GM23338 (cell line): ENCODE data around the gene WSCD2. TPM values are rescaled to one million over a fixed set of nuclear protein-coding genes. Genes with fewer than 3 reads are reported as not detected.

Experiments used
- ATAC-seq: fragments of 200-7000 bp; cut with Tn5 transposase; 3 replicates; pipeline ENCODE4 v1.9.1; 2020
- DNase-seq: peaks from one replicate; pipeline ENCODE4 v3.0.0-alpha.2; 2015; ENCODE audit warnings: low spot score
- H2AFZ ChIP-seq: fragments of 200-600 bp; sonication (generic); 2 replicates; pipeline ENCODE4 v1.8.0; 2016; ENCODE audit warnings: antibody characterized with exemption, mild to moderate bottlenecking, moderate library complexity
- H3F3A ChIP-seq: fragments of 200-600 bp; sonication (generic); replicated peaks from 2 replicates; pipeline ENCODE4 v1.8.0; 2017; ENCODE audit warnings: antibody characterized with exemption, mixed run types, low read depth
- H3K27ac ChIP-seq: fragments of 200-600 bp; sonication (generic); 2 replicates; pipeline ENCODE4 v1.6.1; 2016; ENCODE audit warnings: low read depth
- H3K27me3 ChIP-seq: fragments of 200-600 bp; sonication (generic); 2 replicates; pipeline ENCODE4 v1.8.0; 2016; ENCODE audit warnings: mild to moderate bottlenecking, mixed run types, moderate library complexity; ENCODE audit not compliant: insufficient read depth
- H3K36me3 ChIP-seq: fragments of 200-600 bp; sonication (generic); 2 replicates; pipeline ENCODE4 v1.8.0; 2016; ENCODE audit warnings: mild to moderate bottlenecking; ENCODE audit not compliant: insufficient read depth
- H3K4me1 ChIP-seq: fragments of 200-600 bp; sonication (generic); 2 replicates; pipeline ENCODE4 v1.8.0; 2016; ENCODE audit warnings: mild to moderate bottlenecking, moderate library complexity; ENCODE audit not compliant: insufficient read depth
- H3K4me2 ChIP-seq: fragments of 200-600 bp; sonication (generic); 2 replicates; pipeline ENCODE4 v1.7.1; 2017; ENCODE audit warnings: mixed run types
- H3K4me3 ChIP-seq: fragments of 200-600 bp; sonication (generic); 2 replicates; pipeline ENCODE4 v1.6.1; 2016; ENCODE audit warnings: mixed run types
- H3K79me2 ChIP-seq: fragments of 200-600 bp; sonication (generic); replicated peaks from 2 replicates; pipeline ENCODE4 v1.8.0; 2017; ENCODE audit warnings: mild to moderate bottlenecking; ENCODE audit not compliant: insufficient read depth
- H3K9me2 ChIP-seq: fragments of 200-600 bp; sonication (generic); 2 replicates; pipeline ENCODE4 v1.8.0; 2017; ENCODE audit not compliant: insufficient read depth
- H4K20me1 ChIP-seq: fragments of 200-600 bp; sonication (generic); replicated peaks from 2 replicates; pipeline ENCODE4 v1.8.0; 2017; ENCODE audit warnings: mild to moderate bottlenecking; ENCODE audit not compliant: insufficient read depth
- H3K27ac Mint-ChIP-seq: 2 replicates; pipeline ENCODE4 v1.8.0; 2020; ENCODE audit warnings: inconsistent platforms, mild to moderate bottlenecking, moderate library complexity, mixed read lengths
- H3K27me3 Mint-ChIP-seq: 3 replicates; pipeline ENCODE4 v1.8.0; 2022; ENCODE audit warnings: low read depth, mild to moderate bottlenecking, moderate library complexity, mixed read lengths, inconsistent platforms; ENCODE audit not compliant: insufficient read depth, poor library complexity
- H3K36me3 Mint-ChIP-seq: 3 replicates; pipeline ENCODE4 v1.8.0; 2021; ENCODE audit warnings: low read depth, mild to moderate bottlenecking, inconsistent platforms, moderate library complexity, mixed read lengths
- H3K4me1 Mint-ChIP-seq: 3 replicates; pipeline ENCODE4 v1.8.0; 2020; ENCODE audit warnings: mild to moderate bottlenecking, inconsistent platforms, mixed read lengths
- H3K4me3 Mint-ChIP-seq: 3 replicates; pipeline ENCODE4 v1.8.0; 2021; ENCODE audit warnings: moderate library complexity, mild to moderate bottlenecking, inconsistent platforms, mixed read lengths
- H3K9me3 Mint-ChIP-seq: 3 replicates; pipeline ENCODE4 v1.8.0; 2020; ENCODE audit warnings: moderate library complexity, mild to moderate bottlenecking, inconsistent platforms, mixed read lengths
- EZH2 ChIP-seq: fragments of 200-600 bp; sonication (generic); IDR thresholded peaks from one replicate; pipeline ENCODE4 v1.8.0; 2017; ENCODE audit warnings: antibody characterized with exemption, mild to moderate bottlenecking, low read depth; ENCODE audit not compliant: unreplicated experiment
- NANOG ChIP-seq: IDR thresholded peaks from 2 replicates; pipeline ENCODE4 v1.6.1; 2016; ENCODE audit warnings: antibody characterized with exemption, borderline replicate concordance
- STAT1 ChIP-seq: IDR thresholded peaks from one replicate; pipeline ENCODE4 v1.6.1; 2016; ENCODE audit warnings: antibody characterized with exemption; ENCODE audit not compliant: unreplicated experiment
- polyA plus RNA-seq: library from polyadenylated mRNA; unstranded; fragments of >200 nt; fragmentation: Nextera tagmentation; extraction: Ambion mirVana; gene quantifications from 2 replicates; pipeline ENCODE4 v1.2.1, GENCODE V29; 2016
- total RNA-seq: library from RNA; depleted of rRNA; stranded (reverse); fragments of >200 nt; shearing (Covaris generic); gene quantifications from 2 replicates; pipeline ENCODE4 v1.2.3, GENCODE V29; 2014
- TF ChIP-seq, protein P1 (sequence below): IDR thresholded peaks from one replicate; pipeline ENCODE4 v1.6.1; 2018; ENCODE audit warnings: antibody characterized with exemption; ENCODE audit not compliant: unreplicated experiment
- TF ChIP-seq, protein P2 (sequence below), 2 experiments: fragments of 200-600 bp in 1 of 2; sonication (generic) in 1 of 2; conservative IDR thresholded peaks; 2 replicates each; pipeline versions ENCODE4 v1.5.1 to v1.6.1; 2016 to 2017; ENCODE audit warnings: antibody characterized with exemption in 2 of 2, low read depth in 2 of 2, mild to moderate bottlenecking in 2 of 2, moderate library complexity in 1 of 2
- TF ChIP-seq, protein P3 (sequence below): fragments of 250-450 bp; sonication (Bioruptor Pico); IDR thresholded peaks from 2 replicates; pipeline ENCODE4 v1.5.0; 2020; ENCODE audit warnings: mild to moderate bottlenecking, moderate library complexity

Gene WSCD2
- total and polyA plus RNA-seq, 2 experiments from 2014 or later = 0.66 to 3.1 TPM

DNA sequence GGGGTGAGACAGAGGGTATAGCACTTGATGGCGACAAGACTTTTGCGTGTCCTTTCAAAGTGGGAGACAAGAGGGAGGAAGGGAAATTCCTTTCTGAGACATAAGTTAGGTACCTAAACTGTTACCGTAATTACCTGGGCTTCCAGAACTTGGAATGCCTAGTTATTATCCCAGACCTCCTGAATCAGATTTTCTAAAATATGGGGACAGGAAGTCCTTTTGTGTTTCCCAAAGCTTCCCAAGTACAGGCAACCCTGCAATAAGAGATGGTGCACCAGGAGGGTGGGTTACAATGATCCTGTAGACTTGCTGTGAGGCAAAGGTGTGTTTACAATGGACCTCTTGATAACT, 126.1 kb downstream of the WSCD2 start (continued):
- TF ChIP-seq, protein P1, sequence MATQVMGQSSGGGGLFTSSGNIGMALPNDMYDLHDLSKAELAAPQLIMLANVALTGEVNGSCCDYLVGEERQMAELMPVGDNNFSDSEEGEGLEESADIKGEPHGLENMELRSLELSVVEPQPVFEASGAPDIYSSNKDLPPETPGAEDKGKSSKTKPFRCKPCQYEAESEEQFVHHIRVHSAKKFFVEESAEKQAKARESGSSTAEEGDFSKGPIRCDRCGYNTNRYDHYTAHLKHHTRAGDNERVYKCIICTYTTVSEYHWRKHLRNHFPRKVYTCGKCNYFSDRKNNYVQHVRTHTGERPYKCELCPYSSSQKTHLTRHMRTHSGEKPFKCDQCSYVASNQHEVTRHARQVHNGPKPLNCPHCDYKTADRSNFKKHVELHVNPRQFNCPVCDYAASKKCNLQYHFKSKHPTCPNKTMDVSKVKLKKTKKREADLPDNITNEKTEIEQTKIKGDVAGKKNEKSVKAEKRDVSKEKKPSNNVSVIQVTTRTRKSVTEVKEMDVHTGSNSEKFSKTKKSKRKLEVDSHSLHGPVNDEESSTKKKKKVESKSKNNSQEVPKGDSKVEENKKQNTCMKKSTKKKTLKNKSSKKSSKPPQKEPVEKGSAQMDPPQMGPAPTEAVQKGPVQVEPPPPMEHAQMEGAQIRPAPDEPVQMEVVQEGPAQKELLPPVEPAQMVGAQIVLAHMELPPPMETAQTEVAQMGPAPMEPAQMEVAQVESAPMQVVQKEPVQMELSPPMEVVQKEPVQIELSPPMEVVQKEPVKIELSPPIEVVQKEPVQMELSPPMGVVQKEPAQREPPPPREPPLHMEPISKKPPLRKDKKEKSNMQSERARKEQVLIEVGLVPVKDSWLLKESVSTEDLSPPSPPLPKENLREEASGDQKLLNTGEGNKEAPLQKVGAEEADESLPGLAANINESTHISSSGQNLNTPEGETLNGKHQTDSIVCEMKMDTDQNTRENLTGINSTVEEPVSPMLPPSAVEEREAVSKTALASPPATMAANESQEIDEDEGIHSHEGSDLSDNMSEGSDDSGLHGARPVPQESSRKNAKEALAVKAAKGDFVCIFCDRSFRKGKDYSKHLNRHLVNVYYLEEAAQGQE = no peak
- no peak for TF ChIP-seq NANOG

DNA sequence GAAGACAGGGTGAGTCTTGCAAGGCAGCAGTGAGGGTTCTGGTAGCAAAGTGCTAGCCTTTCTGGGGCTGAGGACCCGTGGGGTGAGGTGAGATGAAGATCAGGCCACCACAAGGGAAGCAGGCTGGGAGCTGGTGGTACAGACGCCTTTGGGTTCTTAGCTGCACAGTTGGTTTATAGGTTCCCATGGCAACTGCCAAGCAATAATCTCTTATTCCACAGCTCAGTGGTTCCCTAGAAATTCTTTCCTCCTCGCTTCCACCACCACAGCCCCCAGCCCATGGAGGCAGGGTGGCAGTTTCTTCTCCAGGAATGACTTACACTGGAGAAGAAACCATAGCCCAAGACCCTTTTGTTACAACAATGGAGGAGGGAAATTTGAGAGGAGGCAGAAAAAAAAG, 127.9 kb downstream of the WSCD2 start:
- H3K79me2 ChIP-seq = no peaks in the 10 kb centered on the region
- H3K4me2 ChIP-seq = no peak overlapping the region
- H3K9me2 ChIP-seq = peaks cover 5% of the 10 kb centered on the region; the same call in 1 of the 2 replicates
- no peaks in the 10 kb centered on the region for H4K20me1 ChIP-seq
- TF ChIP-seq, protein P2, sequence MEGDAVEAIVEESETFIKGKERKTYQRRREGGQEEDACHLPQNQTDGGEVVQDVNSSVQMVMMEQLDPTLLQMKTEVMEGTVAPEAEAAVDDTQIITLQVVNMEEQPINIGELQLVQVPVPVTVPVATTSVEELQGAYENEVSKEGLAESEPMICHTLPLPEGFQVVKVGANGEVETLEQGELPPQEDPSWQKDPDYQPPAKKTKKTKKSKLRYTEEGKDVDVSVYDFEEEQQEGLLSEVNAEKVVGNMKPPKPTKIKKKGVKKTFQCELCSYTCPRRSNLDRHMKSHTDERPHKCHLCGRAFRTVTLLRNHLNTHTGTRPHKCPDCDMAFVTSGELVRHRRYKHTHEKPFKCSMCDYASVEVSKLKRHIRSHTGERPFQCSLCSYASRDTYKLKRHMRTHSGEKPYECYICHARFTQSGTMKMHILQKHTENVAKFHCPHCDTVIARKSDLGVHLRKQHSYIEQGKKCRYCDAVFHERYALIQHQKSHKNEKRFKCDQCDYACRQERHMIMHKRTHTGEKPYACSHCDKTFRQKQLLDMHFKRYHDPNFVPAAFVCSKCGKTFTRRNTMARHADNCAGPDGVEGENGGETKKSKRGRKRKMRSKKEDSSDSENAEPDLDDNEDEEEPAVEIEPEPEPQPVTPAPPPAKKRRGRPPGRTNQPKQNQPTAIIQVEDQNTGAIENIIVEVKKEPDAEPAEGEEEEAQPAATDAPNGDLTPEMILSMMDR (conservative IDR thresholded peaks at IDR 0.05; ENCODE audit: low read depth in 2 of 2) = no peak
- no peak for TF ChIP-seq NANOG
- TF ChIP-seq, protein P1 = no peak
- TF ChIP-seq, protein P3, sequence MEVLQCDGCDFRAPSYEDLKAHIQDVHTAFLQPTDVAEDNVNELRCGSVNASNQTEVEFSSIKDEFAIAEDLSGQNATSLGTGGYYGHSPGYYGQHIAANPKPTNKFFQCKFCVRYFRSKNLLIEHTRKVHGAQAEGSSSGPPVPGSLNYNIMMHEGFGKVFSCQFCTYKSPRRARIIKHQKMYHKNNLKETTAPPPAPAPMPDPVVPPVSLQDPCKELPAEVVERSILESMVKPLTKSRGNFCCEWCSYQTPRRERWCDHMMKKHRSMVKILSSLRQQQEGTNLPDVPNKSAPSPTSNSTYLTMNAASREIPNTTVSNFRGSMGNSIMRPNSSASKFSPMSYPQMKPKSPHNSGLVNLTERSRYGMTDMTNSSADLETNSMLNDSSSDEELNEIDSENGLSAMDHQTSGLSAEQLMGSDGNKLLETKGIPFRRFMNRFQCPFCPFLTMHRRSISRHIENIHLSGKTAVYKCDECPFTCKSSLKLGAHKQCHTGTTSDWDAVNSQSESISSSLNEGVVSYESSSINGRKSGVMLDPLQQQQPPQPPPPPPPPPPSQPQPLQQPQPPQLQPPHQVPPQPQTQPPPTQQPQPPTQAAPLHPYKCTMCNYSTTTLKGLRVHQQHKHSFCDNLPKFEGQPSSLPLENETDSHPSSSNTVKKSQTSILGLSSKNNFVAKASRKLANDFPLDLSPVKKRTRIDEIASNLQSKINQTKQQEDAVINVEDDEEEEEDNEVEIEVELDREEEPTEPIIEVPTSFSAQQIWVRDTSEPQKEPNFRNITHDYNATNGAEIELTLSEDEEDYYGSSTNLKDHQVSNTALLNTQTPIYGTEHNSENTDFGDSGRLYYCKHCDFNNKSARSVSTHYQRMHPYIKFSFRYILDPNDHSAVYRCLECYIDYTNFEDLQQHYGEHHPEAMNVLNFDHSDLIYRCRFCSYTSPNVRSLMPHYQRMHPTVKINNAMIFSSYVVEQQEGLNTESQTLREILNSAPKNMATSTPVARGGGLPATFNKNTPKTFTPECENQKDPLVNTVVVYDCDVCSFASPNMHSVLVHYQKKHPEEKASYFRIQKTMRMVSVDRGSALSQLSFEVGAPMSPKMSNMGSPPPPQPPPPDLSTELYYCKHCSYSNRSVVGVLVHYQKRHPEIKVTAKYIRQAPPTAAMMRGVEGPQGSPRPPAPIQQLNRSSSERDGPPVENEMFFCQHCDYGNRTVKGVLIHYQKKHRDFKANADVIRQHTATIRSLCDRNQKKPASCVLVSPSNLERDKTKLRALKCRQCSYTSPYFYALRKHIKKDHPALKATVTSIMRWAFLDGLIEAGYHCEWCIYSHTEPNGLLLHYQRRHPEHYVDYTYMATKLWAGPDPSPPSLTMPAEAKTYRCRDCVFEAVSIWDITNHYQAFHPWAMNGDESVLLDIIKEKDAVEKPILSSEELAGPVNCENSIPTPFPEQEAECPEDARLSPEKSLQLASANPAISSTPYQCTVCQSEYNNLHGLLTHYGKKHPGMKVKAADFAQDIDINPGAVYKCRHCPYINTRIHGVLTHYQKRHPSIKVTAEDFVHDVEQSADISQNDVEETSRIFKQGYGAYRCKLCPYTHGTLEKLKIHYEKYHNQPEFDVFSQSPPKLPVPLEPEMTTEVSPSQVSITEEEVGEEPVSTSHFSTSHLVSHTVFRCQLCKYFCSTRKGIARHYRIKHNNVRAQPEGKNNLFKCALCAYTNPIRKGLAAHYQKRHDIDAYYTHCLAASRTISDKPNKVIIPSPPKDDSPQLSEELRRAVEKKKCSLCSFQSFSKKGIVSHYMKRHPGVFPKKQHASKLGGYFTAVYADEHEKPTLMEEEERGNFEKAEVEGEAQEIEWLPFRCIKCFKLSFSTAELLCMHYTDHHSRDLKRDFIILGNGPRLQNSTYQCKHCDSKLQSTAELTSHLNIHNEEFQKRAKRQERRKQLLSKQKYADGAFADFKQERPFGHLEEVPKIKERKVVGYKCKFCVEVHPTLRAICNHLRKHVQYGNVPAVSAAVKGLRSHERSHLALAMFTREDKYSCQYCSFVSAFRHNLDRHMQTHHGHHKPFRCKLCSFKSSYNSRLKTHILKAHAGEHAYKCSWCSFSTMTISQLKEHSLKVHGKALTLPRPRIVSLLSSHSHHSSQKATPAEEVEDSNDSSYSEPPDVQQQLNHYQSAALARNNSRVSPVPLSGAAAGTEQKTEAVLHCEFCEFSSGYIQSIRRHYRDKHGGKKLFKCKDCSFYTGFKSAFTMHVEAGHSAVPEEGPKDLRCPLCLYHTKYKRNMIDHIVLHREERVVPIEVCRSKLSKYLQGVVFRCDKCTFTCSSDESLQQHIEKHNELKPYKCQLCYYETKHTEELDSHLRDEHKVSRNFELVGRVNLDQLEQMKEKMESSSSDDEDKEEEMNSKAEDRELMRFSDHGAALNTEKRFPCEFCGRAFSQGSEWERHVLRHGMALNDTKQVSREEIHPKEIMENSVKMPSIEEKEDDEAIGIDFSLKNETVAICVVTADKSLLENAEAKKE (CRISPR knock-in tag) = no peak
- no peak for TF ChIP-seq STAT1
- TF ChIP-seq EZH2 = no peak
- no peak overlapping the region for H3K4me3 ChIP-seq
- no peak for DNase-seq
- no peak overlapping the region for H3K4me3 Mint-ChIP-seq
- H3K27ac Mint-ChIP-seq = no peak overlapping the region
- H2AFZ ChIP-seq = no peak overlapping the region
- no peak for ATAC-seq
- peaks cover 3% of the 10 kb centered on the region for H3K27me3 Mint-ChIP-seq
- H3K4me1 Mint-ChIP-seq = peaks cover 30% of the 10 kb centered on the region
- no peaks in the 10 kb centered on the region for H3F3A ChIP-seq
- H3K36me3 ChIP-seq = no peaks in the 10 kb centered on the region
- peaks cover 33% of the 10 kb centered on the region for H3K9me3 Mint-ChIP-seq
- peaks cover 19% of the 10 kb centered on the region for H3K36me3 Mint-ChIP-seq
- H3K27ac ChIP-seq = no peak overlapping the region
- peaks cover 24% of the 10 kb centered on the region for H3K4me1 ChIP-seq
- H3K27me3 ChIP-seq = no peaks in the 10 kb centered on the region
